Pons (tissue), 1 donor: ENCODE measurements around the gene SH3GL3.

Experiments used
- DNase-seq: peaks from one replicate; pipeline ENCODE4 v3.0.0-alpha.2; 2016; ENCODE audit warnings: low spot score

The SH3GL3 gene

GRCh38 chr15:83446904-83447709 lies at the start of gene SH3GL3:
Gene SH3GL3 (plus strand): TSS chr15:83447341. CDS start chr15:83447534, 193 bp downstream.
- DNase-seq, result peak; percentile 91

GRCh38 chr15:83398626-83399025 lies 48.5 kb upstream of the SH3GL3 start:
- DNase-seq, result no peak

GRCh38 chr15:83404121-83404520 lies 43.0 kb upstream of the SH3GL3 start:
- DNase-seq, result no peak

GRCh38 chr15:83410532-83410931 lies 36.6 kb upstream of the SH3GL3 start:
- DNase-seq, result no peak

GRCh38 chr15:83413054-83413719 lies 34.0 kb upstream of the SH3GL3 start:
- DNase-seq, result no peak

GRCh38 chr15:83422081-83422480 lies 25.1 kb upstream of the SH3GL3 start:
- DNase-seq, result no peak

GRCh38 chr15:83422541-83422940 lies 24.6 kb upstream of the SH3GL3 start:
- no peak for DNase-seq

- no peak for DNase-seq
Observed at GRCh38 chr15:83424101-83424500, 23.0 kb upstream of the SH3GL3 start.

GRCh38 chr15:83430441-83430840 lies 16.7 kb upstream of the SH3GL3 start:
- DNase-seq, result no peak

- no peak for DNase-seq
Observed at GRCh38 chr15:83431521-83431920, 15.6 kb upstream of the SH3GL3 start.

GRCh38 chr15:83435202-83435601 lies 11.9 kb upstream of the SH3GL3 start:
- DNase-seq, result no peak

- DNase-seq, result no peak
Observed at GRCh38 chr15:83435782-83436181, 11.4 kb upstream of the SH3GL3 start.

- peak; percentile 78 for DNase-seq
Observed at GRCh38 chr15:83436513-83437158, 10.5 kb upstream of the SH3GL3 start.

- DNase-seq, result no peak
Observed at GRCh38 chr15:83443076-83443847, 3.9 kb upstream of the SH3GL3 start.

GRCh38 chr15:83444936-83445335 lies 2.2 kb upstream of the SH3GL3 start:
- peak; percentile 58 for DNase-seq

- peak; percentile 56 for DNase-seq
Observed at GRCh38 chr15:83445643-83446042, 1.5 kb upstream of the SH3GL3 start.

GRCh38 chr15:83446417-83446816 lies 724 bp upstream of the SH3GL3 start:
- no peak for DNase-seq

- peak; percentile 71 for DNase-seq
Observed at GRCh38 chr15:83449250-83449671, 2.1 kb downstream of the SH3GL3 start.

GRCh38 chr15:83449937-83450506 lies 2.9 kb downstream of the SH3GL3 start:
- DNase-seq, result no peak

- DNase-seq, result no peak
Observed at GRCh38 chr15:83457149-83457548, 10.0 kb downstream of the SH3GL3 start.

GRCh38 chr15:83458381-83458780 lies 11.2 kb downstream of the SH3GL3 start:
- DNase-seq, result no peak

GRCh38 chr15:83462026-83462425 lies 14.9 kb downstream of the SH3GL3 start:
- DNase-seq, result no peak
